Stimulated activated CD8-positive, alpha-beta memory T cell treated with anti-CD3 and anti-CD28 coated beads, Interleukin-15, amount 100 ng/mL, for 24 hours (primary cell): ENCODE results near the gene IFNA4.
"Not testable (repeated sequence)": the region's sequence is repeated elsewhere in the genome, so short reads cannot be mapped to it uniquely, and the experiment has no call there.

Experiments
- DNase-seq: peaks from one replicate; pipeline ENCODE4 v3.0.0-alpha.2; 2020; ENCODE audit warnings: low read depth

Gene IFNA4

DNA sequence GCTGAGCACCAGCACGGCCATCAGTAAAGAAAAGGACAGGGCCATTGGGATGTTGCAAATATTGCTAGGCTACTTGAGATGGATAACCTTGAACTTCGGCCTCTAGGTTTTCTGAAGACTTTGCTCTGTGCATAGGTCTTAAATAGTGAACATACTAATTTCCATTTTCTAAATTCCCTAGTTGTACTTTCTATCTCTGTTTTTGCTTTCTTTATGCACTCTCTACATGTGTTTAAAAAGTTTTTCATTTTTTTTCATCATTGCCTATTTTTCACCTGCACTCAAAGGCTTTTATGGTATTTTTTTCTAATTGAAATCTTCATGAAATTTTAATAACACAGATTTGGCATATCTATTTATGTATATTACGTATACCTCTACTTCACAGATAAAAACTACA, at the start of gene IFNA4:
Gene IFNA4, minus strand, starts transcription at position 101 of the 400 bp plus-strand sequence. Its CDS starts 56 bp downstream, at position 45.
- not testable (repeated sequence) for DNase-seq

- DNase-seq: not testable (repeated sequence)
Measured at GRCh38 chr9:21236360-21236714, 49.0 kb upstream of the IFNA4 start.

GRCh38 chr9:21235468-21236359, 48.3 kb upstream of the IFNA4 start:
- DNase-seq: not testable (repeated sequence)

- DNase-seq: no peak
Measured at GRCh38 chr9:21234153-21234687, 46.8 kb upstream of the IFNA4 start.

DNA sequence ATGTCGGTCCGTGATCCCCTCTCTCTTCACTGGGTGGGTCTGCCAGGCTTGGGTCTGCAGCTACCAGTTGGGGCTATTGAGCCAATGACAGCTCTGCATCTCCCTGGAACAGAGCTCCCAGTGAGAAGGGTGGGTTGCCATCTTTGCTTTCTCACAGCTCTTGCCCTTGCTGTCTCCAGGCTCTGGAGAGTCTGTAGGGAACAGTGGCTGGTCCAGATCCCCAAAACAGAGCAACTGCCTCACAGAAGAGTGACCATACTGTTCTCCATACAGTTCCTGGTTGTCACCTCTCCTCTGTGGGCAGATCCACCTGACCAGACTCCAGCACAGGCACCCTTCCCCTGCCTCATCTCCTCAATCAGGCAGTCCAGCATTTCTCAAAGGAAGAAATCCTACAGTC, 45.9 kb upstream of the IFNA4 start:
- DNase-seq: no peak

DNA sequence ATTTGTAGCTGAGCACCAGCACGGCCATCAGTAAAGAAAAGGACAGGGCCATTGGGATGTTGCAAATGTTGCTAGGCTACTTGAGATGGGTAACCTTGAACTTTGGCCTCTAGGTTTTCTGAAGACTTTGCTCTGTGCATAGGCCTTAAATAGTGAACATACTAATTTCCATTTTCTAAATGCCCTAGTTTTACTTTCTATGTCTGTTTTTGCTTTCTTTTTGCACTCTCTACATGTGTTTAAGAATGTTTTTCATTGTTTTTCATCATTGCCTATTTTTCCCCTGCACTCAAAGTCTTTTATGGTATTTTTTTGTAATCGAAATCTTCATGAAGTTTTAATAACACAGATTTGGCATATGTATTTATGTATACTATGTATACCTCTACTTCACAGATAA, 40.7 kb upstream of the IFNA4 start, which contains the start of gene IFNA17:
Gene IFNA17, minus strand, starts transcription at position 101 of the 400 bp plus-strand sequence. Its CDS starts 49 bp downstream, at position 52.
- no peak for DNase-seq

GRCh38 chr9:21217211-21217610, 29.8 kb upstream of the IFNA4 start, which contains the start of gene IFNA16:
Gene IFNA16 (minus strand): TSS chr9:21217311. CDS start chr9:21217305, 6 bp downstream.
- DNase-seq: not testable (repeated sequence)

DNA sequence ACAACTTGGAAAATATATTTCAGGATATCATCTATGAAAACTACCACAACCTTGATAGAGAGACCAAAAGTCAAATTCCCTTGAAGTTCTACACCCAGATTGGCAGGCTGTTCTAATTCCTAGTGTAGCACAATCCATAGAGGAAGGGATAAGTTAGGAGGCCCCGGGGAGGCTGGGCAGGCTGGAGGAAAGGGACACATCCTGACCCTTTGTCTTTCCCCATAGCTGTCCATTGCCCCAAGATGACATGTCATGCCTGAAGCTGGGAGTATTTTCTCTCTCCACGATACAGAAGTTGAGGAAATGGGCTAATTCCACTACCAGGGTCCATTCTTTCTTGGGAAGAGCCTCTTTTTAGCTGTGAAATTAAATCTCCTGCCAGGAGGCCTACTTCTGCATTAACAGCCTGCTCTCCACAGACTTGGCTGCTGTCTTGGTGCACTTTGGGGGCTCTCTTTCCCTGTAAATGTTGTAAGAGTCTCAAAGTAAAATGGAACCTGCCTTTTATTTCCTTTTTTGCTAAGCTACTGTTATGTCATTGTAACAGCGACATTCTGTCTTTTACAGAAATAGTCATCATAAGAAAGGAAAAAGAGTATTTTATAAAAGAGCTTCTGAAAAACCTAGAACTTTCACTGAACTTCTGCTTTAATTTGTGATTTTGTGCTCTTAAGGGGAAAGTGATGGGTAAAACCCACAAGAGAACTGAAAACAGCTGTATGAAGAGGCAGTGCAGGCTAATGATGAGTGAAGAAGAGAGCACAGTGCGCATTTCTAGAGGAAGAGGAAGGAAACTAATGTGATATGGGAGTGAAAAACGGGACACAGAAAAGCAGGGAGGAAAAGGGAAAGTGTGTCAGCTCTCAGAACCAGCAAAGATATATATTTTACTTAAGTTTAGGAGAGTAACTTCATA, 26.3 kb upstream of the IFNA4 start:
- DNase-seq: not testable (repeated sequence)

DNA sequence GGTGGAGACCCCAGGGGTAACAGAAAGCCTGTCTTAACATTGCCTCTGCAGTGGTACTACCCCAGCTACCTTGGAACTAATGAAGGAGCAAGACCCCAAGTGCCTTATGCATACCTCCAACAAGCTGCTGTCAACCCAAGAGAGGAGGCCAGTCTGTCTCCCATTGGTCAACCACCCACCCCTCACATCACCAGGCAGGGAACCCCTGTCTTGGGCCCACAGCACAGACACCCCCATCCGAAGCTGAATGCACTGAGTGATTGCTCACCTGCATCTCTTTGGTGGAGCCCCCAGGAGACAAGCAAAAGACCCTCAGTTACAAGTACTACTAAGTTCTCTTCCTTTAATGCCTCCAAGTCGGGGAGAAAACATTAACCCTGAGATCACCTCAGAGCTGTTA, 24.8 kb upstream of the IFNA4 start:
- DNase-seq: not testable (repeated sequence)

GRCh38 chr9:21210782-21211181, 23.4 kb upstream of the IFNA4 start:
- not testable (repeated sequence) for DNase-seq

- DNase-seq: no peak
Measured at GRCh38 chr9:21210311-21210710, 22.9 kb upstream of the IFNA4 start.

GRCh38 chr9:21207043-21207442, 19.7 kb upstream of the IFNA4 start, which contains the start of gene IFNA10:
Gene IFNA10 (minus strand): TSS chr9:21207143. CDS start chr9:21207097, 46 bp downstream.
- not testable (repeated sequence) for DNase-seq

- DNase-seq: no peak
Measured at GRCh38 chr9:21205204-21205603, 17.8 kb upstream of the IFNA4 start.

DNA sequence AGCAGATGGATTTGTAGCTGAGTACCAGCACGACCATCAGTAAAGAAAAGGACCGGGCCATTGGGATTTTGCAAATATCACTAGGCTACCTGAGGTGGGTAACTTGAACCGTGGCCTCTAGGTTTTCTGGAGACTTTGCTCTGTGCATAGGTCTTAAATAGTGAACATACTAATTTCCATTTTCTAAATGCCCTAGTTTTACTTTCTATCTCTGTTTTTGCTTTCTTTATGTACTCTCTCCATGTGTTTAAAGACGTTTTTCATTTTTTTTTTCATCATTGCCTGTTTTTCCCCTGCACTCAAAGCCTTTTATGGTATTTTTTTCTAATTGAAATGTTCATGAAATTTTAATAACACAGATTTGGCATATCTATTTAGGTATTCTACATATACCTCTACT, 14.7 kb upstream of the IFNA4 start, which contains the start of gene IFNA7:
Gene IFNA7, minus strand, starts transcription at position 101 of the 400 bp plus-strand sequence. Its CDS starts 40 bp downstream, at position 61.
- DNase-seq: not testable (repeated sequence)

GRCh38 chr9:21194867-21195776, 7.7 kb upstream of the IFNA4 start:
- not testable (repeated sequence) for DNase-seq

DNA sequence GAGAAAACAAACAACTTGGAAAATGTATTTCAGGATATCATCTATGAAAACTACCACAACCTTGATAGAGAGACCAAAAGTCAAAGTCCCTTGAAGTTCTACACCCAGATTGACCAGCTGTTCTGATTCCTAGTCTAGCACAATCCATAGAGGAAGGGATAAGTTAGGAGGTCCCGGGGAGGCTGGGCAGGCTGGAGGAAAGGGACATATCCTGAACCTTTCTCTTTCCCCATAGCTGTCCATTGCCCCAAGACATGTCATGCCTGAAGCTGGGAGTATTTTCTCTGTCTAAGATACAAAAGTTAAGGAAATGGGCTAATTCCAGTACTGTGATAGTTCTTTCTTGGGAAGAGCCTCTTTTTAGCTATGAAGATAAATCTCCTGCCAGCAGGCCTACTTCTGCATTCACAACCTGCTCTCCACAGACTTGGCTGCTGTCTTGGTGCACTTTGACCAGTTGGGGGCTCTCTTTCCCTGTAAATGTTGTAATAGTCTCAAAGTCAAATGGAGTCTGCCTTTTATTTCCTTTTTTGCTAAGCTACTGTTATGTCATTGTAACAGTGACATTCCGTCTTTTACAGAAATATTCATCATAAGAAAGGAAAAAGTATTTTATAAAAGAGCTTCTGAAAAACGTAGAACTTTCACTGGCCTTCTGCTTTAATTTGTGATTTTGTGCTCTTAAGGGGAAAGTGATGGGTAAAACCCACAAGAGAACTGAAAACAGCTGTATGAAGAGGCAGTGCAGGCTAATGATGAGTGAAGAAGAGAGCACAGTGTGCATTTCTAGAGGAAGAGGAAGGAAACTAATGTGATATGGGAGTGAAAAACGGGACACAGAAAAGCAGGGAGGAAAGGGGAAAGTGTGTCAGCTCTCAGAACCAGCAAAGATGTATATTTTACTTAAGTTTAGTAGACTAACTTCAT, 4.3 kb downstream of the IFNA4 start:
- not testable (repeated sequence) for DNase-seq

GRCh38 chr9:21174671-21175070, 12.7 kb downstream of the IFNA4 start:
- no peak for DNase-seq

DNA sequence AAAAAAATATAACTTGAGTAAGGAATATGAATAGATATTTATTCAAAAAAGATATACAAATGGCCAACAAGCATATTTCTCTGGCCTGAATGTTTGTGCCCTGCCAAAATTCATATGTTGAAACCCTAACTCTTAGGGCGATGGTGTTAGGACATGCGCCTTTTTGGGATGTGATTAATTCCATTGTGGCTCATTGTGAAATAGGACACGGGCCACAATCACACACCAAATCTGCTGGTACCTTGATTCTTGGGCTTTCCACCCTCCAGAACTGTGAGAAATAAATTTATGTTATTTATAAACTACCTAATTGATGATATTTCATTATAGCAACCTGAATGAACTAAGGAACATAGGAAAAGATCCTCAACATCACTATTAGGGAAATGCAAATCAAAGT, 15.2 kb downstream of the IFNA4 start:
- no peak for DNase-seq

- DNase-seq: no peak
Measured at GRCh38 chr9:21171351-21171750, 16.0 kb downstream of the IFNA4 start.

GRCh38 chr9:21166560-21166959, 20.8 kb downstream of the IFNA4 start, which contains the start of gene IFNA21:
Gene IFNA21 (minus strand): TSS chr9:21166660. CDS start chr9:21166612, 48 bp downstream.
- not testable (repeated sequence) for DNase-seq
